HL-60 (cell line): ENCODE data around the gene DNAH6.

ENCODE experiments used
- DNase-seq, 2 experiments: peaks; one replicate each; pipeline ENCODE4 v3.0.0-alpha.2; 2010 to 2020; ENCODE audit warnings: low read depth in 1 of 2, low spot score in 1 of 2
- H3K27ac ChIP-seq: fragments of 250-450 bp; sonication (Bioruptor Pico); replicated peaks from 2 replicates; pipeline ENCODE4 v1.5.1; 2020; ENCODE audit warnings: mild to moderate bottlenecking, moderate library complexity
- H3K27me3 ChIP-seq: fragments of 250-450 bp; sonication (Bioruptor Pico); 2 replicates; pipeline ENCODE4 v1.5.1; 2021; ENCODE audit warnings: mild to moderate bottlenecking, moderate library complexity; ENCODE audit not compliant: insufficient read depth, poor library complexity, severe bottlenecking
- H3K4me3 ChIP-seq: replicated peaks from 2 replicates; pipeline ENCODE4 v1.5.1; 2011; ENCODE audit warnings: mild to moderate bottlenecking, control low read depth, low read length; ENCODE audit not compliant: insufficient read depth
- CTCF ChIP-seq: IDR thresholded peaks from one replicate; pipeline ENCODE4 v1.5.1; 2011; ENCODE audit warnings: low read length, control low read depth, inconsistent platforms; ENCODE audit not compliant: insufficient read depth
- GABPA ChIP-seq: IDR thresholded peaks from 2 replicates; pipeline ENCODE4 v1.6.1; 2012; ENCODE audit warnings: low read depth
- POLR2AphosphoS5 ChIP-seq: IDR thresholded peaks from 2 replicates; pipeline ENCODE4 v1.6.1; 2012; ENCODE audit warnings: low read depth
- SPI1 ChIP-seq: IDR thresholded peaks from 2 replicates; pipeline ENCODE4 v1.6.1; 2012; ENCODE audit warnings: low read depth, mild to moderate bottlenecking, borderline replicate concordance
- TF ChIP-seq, protein P1 (sequence below): IDR thresholded peaks from 2 replicates; pipeline ENCODE4 v1.6.1; 2012; ENCODE audit warnings: low read depth; ENCODE audit not compliant: insufficient replicate concordance

Gene DNAH6

DNA sequence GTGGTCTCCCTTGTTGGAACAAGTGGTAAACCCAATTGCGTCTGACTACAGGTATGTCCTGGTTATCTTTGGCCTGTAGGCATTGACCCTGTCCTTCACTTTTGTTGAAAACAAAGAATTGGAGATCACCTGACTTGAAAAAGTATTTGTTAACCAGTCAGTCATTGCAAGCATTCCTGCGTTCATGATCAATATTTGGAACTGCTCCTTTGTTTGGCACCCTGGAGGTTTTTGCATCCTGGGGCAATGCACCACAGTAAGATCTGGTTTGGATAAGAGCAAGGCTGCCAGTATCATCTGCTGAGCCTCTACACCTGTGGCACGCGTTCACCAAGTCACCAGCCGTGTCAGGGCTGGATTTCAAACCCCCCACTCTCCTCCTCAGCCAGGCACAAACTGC lies 115.7 kb downstream of the DNAH6 start:
- H3K27ac ChIP-seq, result no peak overlapping the region
- H3K4me3 ChIP-seq, result no peak overlapping the region
- DNase-seq, result no peak
- no peaks in the 10 kb centered on the region for H3K27me3 ChIP-seq
- no peak for TF ChIP-seq GABPA
- TF ChIP-seq, protein P1, sequence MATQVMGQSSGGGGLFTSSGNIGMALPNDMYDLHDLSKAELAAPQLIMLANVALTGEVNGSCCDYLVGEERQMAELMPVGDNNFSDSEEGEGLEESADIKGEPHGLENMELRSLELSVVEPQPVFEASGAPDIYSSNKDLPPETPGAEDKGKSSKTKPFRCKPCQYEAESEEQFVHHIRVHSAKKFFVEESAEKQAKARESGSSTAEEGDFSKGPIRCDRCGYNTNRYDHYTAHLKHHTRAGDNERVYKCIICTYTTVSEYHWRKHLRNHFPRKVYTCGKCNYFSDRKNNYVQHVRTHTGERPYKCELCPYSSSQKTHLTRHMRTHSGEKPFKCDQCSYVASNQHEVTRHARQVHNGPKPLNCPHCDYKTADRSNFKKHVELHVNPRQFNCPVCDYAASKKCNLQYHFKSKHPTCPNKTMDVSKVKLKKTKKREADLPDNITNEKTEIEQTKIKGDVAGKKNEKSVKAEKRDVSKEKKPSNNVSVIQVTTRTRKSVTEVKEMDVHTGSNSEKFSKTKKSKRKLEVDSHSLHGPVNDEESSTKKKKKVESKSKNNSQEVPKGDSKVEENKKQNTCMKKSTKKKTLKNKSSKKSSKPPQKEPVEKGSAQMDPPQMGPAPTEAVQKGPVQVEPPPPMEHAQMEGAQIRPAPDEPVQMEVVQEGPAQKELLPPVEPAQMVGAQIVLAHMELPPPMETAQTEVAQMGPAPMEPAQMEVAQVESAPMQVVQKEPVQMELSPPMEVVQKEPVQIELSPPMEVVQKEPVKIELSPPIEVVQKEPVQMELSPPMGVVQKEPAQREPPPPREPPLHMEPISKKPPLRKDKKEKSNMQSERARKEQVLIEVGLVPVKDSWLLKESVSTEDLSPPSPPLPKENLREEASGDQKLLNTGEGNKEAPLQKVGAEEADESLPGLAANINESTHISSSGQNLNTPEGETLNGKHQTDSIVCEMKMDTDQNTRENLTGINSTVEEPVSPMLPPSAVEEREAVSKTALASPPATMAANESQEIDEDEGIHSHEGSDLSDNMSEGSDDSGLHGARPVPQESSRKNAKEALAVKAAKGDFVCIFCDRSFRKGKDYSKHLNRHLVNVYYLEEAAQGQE, result no peak
- TF ChIP-seq POLR2AphosphoS5, result no peak

DNA sequence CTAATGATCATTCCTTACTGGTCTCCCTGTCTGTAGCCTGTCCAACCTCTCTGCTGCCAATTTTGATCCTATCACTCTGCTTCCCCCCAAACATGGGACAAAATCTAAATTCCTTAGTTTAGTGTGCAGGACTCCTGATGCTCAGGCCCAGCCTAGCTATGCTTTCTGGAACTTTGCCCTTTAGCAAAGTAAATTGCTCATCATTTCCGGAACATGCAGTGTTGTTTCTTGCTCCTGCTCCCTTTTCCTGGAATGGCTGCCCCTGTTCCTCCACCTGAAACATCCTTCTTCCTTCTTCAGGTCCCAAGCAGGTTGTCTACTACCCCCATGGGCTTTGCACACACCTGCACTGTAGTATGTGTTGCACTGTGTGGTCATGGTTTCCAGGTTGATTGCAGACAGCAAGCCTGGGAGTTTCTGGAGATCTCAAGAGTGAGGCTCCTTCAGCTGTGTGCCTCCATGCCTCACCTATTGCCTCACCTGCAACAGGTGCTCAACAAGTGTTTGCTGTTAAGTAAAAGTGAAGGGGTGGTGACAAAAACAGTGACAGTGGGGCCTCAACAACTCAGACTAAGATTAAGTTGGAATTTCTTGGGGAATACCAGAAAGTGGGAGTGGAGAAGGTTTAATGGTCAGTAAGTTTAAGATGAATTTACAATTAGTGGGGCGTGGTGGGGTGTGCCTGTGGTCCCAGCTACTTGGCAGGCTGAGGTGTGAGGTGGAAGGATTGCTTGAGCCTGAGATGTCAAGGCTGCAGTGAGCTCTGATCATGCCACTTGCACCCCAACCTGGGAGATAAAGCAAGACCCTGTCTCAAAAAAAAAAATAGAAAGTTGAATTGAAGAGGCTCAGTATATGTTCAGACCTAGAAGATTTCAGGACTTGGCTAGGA lies 120.0 kb downstream of the DNAH6 start:
- Histone ChIP-seq H3K27ac (no peak overlapping the region), H3K27me3 (no peaks in the 10 kb centered on the region), H3K4me3 (no peak overlapping the region)
- TF ChIP-seq POLR2AphosphoS5, result no peak
- no peak for TF ChIP-seq SPI1
- TF ChIP-seq GABPA, result no peak
- no peak for TF ChIP-seq CTCF
- TF ChIP-seq, protein P1, result no peak
- DNase-seq, result no peak

DNA sequence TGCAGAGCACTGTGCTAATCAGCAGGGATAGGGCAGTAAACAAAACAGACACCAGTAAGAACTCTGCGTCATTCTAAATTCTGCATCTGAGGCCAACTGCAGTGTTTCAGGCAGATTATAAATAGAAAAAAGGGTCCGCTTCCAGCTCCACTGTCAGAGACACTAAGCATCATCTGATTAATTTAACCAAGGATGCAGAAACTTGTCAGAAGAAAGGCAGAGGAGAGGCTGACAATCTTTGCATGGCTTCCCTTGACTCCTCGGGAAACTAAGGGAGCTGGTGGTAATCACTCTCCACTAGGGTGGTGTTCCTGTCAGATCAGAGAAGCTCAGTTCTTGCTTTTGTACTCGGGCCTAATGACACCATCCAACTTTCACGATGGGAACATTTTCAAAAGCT lies 123.5 kb downstream of the DNAH6 start:
- no peaks in the 10 kb centered on the region for H3K27me3 ChIP-seq
- TF ChIP-seq POLR2AphosphoS5, result no peak
- TF ChIP-seq SPI1, result no peak
- TF ChIP-seq, protein P1, result no peak
- no peak for TF ChIP-seq CTCF
- TF ChIP-seq GABPA, result no peak
- no peak for DNase-seq
- no peak overlapping the region for H3K27ac ChIP-seq
- H3K4me3 ChIP-seq, result no peak overlapping the region
